ENCODE measurements around the gene DHRS3.

DNA sequence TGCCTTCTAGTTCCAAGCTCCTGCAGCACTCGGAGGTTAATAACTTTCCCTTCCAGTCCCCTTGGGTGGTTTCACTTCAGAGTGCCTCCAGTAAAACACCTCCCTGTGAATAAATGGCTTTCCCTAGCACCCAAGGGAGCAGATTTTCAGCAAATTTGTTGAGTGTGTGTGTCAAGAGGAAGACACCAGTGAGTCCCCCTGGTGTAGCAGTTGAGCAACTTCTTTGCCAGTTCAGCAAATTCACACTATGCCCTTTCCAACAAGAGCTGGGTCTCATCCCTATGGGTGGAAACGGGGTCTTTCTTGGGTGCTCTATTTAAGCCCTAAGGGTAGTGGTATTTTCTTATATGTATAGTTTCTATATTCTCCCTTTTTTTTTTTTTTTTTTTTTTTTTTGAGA lies 25.1 kb upstream of the DHRS3 start:
- TF ChIP-seq POLR2A (IDR thresholded peaks at IDR 0.05), result no peak
- TF ChIP-seq, protein P1, sequence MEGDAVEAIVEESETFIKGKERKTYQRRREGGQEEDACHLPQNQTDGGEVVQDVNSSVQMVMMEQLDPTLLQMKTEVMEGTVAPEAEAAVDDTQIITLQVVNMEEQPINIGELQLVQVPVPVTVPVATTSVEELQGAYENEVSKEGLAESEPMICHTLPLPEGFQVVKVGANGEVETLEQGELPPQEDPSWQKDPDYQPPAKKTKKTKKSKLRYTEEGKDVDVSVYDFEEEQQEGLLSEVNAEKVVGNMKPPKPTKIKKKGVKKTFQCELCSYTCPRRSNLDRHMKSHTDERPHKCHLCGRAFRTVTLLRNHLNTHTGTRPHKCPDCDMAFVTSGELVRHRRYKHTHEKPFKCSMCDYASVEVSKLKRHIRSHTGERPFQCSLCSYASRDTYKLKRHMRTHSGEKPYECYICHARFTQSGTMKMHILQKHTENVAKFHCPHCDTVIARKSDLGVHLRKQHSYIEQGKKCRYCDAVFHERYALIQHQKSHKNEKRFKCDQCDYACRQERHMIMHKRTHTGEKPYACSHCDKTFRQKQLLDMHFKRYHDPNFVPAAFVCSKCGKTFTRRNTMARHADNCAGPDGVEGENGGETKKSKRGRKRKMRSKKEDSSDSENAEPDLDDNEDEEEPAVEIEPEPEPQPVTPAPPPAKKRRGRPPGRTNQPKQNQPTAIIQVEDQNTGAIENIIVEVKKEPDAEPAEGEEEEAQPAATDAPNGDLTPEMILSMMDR (IDR thresholded peaks at IDR 0.05), result no peak

Measured in body of pancreas (tissue), 4 donors.